HT-29 (cell line): Measurements from ENCODE around the gene MAZ. TPM values are rescaled to one million over a fixed set of nuclear protein-coding genes. Genes with fewer than 3 reads are reported as not detected.

Experiments
- DNase-seq: peaks from one replicate; pipeline ENCODE4 v3.0.0-alpha.2; 2015; ENCODE audit warnings: low spot score
- small RNA-seq: library from RNA; depleted of rRNA; stranded (forward); fragments of <200 nt; gene quantifications from one replicate; pipeline ENCODE3, GENCODE V24; 2014
- total RNA-seq: library from RNA; depleted of rRNA; stranded (reverse); fragments of >200 nt; shearing (Covaris generic); gene quantifications from 2 replicates; pipeline ENCODE4 v1.2.3, GENCODE V29; 2014; rRNA removed

MAZ gene
- total RNA-seq, 1 experiment from 2014 or later = 795 TPM

- DNase-seq = no peak
Observed at GRCh38 chr16:29852654-29853053, 46.3 kb downstream of the MAZ start.

GRCh38 chr16:29854520-29855100 is 48.3 kb downstream of the MAZ start:
- DNase-seq = no peak

- DNase-seq = no peak
Observed at GRCh38 chr16:29857133-29857760, 50.9 kb downstream of the MAZ start.

- DNase-seq = no peak
Observed at GRCh38 chr16:29858149-29858849, 52.0 kb downstream of the MAZ start.

GRCh38 chr16:29858974-29859373 is 52.6 kb downstream of the MAZ start:
- DNase-seq = no peak

- no peak for DNase-seq
Observed at GRCh38 chr16:29860218-29860617, 53.9 kb downstream of the MAZ start.

Small RNA genes lying within 50 kb of the gene (small RNA-seq; reads per million reads assigned to genes)
- gene AC009133.6 = not detected
- gene AC120114.4 = not detected

Other genes with a start within 250 kb of the MAZ start
- gene SPN, start 143.3 kb upstream of the MAZ start, total RNA-seq = 0.10 and 0.23 TPM in 2 replicates
- 35.2 and 42.5 TPM in 2 replicates for gene QPRT, start 127.3 kb upstream of the MAZ start, total RNA-seq
- gene C16orf54, start 60.5 kb upstream of the MAZ start, total RNA-seq = 0.05 and 0.36 TPM in 2 replicates
- 0.23 TPM in 1 of 2 replicates, not detected in the other for gene ZG16, start 28.3 kb upstream of the MAZ start, total RNA-seq
- gene KIF22, start 15.8 kb upstream of the MAZ start, total RNA-seq = 127 and 134 TPM in 2 replicates
- 0.23 TPM in 1 of 2 replicates, not detected in the other for gene PRRT2, start 5.7 kb downstream of the MAZ start, total RNA-seq
- 57.4 and 65.1 TPM in 2 replicates for gene PAGR1, start 9.6 kb downstream of the MAZ start, total RNA-seq
- gene MVP, start 13.9 kb downstream of the MAZ start, total RNA-seq = 157 and 185 TPM in 2 replicates
- 90.0 and 91.7 TPM in 2 replicates for gene CDIPT, start 56.7 kb downstream of the MAZ start, total RNA-seq
- 12.3 and 17.8 TPM in 2 replicates for gene SEZ6L2, start 93.0 kb downstream of the MAZ start, total RNA-seq
- 19.5 and 24.0 TPM in 2 replicates for gene ASPHD1, start 94.0 kb downstream of the MAZ start, total RNA-seq
- gene KCTD13, start 119.7 kb downstream of the MAZ start, total RNA-seq = 20.4 and 25.9 TPM in 2 replicates
- 103 and 110 TPM in 2 replicates for gene TMEM219, start 155.6 kb downstream of the MAZ start, total RNA-seq
- gene TAOK2, start 167.3 kb downstream of the MAZ start, total RNA-seq = 56.5 and 56.8 TPM in 2 replicates
- 21.1 and 23.2 TPM in 2 replicates for gene HIRIP3, start 189.1 kb downstream of the MAZ start, total RNA-seq
- 72.2 and 79.2 TPM in 2 replicates for gene INO80E, start 189.7 kb downstream of the MAZ start, total RNA-seq
- 0.89 TPM in 1 of 2 replicates, not detected in the other for gene DOC2A, start 204.5 kb downstream of the MAZ start, total RNA-seq
- gene C16orf92, start 216.7 kb downstream of the MAZ start, total RNA-seq = not detected in 2 replicates
- gene TLCD3B, start 224.7 kb downstream of the MAZ start, total RNA-seq = 0.79 TPM in 1 of 2 replicates, not detected in the other